Fibroblast of upper back skin (primary cell): ENCODE measurements around the gene PUSL1.
A peak's percentile ranks its signal among the peaks of the same experiment; 100 is the strongest.

Experiments
- DNase-seq: peaks from one replicate; pipeline ENCODE4 v3.0.0-alpha.2; 2013

PUSL1 gene

GRCh38 chr1:1296070-1297061, 12.0 kb upstream of the PUSL1 start:
- DNase-seq, result no peak

GRCh38 chr1:1297802-1298424, 10.5 kb upstream of the PUSL1 start:
- DNase-seq, result no peak

DNA sequence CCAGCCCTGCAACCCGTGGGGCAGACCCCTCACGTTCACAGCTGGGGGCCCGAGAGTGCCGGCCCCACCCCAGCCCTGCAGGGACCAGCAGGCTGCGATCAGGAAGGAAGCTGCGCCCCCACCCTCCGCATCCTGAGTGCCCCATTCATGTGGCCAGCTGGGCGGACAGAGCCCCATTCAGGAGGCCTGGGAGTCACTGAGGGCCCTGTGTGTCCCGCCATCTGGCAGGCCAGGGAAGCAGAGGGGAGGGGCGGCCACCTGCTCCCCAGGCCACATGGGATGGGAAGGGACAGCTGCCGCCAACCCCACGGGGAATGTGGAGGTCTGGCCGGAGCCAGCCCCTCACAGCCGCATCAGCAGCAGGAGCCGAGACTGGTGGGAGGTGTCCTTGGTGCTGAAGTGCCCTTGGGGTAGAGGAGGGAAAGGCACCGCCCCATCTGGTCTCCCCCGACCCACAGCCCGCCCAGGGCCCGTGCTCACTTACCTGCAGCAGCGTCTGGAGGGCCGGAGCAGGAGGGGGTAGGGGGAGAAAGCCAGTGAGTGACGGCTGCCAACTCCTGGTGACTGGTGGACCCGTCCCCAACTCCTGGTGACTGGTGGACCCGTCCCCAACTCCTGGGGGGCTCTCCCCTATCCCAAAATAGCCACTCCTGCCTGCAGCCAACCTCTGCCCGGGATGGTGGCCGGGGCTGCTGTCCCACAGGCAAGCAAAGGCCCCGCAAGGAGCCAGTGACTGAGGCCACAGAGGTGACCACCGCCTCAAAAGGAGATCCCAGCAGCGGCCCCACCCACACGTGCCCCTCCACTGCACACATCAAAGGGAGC, 9.3 kb upstream of the PUSL1 start:
- DNase-seq, result no peak

DNA sequence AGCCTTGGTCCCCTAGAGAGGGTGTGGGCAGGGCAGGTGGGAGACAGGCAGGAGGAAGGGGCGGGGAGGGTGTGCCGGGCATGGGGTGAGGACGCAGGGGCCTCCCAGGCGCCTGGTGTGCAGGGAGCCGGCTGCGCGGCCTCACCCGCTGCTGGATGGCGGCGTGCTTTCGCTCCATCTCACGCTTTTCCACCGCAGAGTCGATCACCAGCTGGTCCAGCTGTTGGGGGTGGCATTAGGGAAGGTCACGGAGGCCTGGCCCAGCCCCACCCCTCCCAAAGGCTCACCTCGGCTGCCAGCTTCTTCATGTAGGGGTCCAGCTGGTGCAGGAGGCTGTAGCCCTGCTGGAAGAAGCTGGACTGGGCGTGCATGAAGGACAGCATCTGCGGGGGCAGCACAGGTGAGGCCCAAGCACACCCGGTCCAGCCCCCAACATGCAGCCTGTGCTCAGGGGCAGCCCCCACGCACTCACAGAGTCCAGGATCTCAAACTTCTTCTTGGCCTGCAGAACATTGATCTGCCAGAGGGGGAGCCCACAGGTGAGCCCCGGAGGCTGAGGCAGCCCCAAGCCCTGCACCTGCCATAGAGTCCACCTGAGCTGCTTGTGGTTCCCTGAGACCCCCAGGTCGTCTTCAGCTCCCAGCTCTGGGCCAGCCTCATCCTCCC, 8.6 kb upstream of the PUSL1 start:
- no peak for DNase-seq

DNA sequence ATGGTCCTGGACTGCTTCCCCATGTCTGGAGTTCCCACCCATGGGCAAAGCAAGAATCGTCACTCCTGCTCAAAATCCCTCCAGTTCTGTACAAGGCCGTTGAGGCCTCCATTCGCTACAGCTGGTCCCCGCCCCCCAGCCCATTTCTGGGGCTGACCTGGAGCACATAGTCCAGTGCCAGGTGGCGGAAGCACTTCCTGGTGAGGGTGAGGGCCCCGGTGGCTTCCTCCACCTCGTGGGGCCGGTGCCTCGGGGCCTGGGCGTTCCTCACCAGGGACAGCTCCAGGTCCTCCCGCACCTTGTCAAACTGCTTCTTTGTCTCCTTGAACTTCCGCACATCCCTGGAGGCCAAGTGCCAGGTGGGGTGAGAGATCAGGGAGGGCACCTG, 8.1 kb upstream of the PUSL1 start:
- DNase-seq, result no peak

- no peak for DNase-seq
Observed at GRCh38 chr1:1302006-1302430, 6.4 kb upstream of the PUSL1 start.

GRCh38 chr1:1302951-1303509, 5.4 kb upstream of the PUSL1 start:
- no peak for DNase-seq

GRCh38 chr1:1303736-1304135, 4.7 kb upstream of the PUSL1 start:
- no peak for DNase-seq

GRCh38 chr1:1304331-1305299, 3.8 kb upstream of the PUSL1 start:
- peak; percentile 82 for DNase-seq

GRCh38 chr1:1305300-1306069, 2.9 kb upstream of the PUSL1 start:
- DNase-seq, result peak; percentile 78

DNA sequence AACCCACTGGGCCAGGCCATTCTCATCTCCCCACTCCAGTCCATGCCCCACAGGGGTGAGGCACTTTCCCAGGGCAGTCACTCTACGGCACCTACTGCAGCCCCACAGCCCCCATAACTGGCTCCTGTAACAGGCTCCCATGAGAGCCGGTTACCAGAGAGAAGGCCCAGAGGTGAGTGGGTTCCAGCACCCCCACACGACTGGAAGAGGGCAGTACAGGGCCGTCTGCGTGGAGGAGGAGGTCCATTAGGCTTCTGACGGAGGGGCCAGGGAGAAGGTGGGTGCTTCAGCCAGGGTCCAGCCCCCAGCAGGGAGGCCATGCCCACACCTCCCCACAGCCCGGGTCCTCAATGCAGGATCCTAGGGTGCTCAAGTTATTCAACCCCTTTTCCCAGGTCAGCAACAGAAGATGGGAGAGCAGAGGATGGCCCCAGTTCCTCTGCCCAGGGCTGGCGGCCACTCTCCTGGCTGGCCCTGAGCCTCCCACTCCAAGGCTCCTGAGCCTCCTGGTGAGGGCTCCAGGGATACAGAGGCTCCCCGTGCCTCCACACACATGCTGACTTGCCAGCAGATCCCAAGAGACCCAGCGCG, 2.2 kb upstream of the PUSL1 start:
- DNase-seq, result peak; percentile 25

DNA sequence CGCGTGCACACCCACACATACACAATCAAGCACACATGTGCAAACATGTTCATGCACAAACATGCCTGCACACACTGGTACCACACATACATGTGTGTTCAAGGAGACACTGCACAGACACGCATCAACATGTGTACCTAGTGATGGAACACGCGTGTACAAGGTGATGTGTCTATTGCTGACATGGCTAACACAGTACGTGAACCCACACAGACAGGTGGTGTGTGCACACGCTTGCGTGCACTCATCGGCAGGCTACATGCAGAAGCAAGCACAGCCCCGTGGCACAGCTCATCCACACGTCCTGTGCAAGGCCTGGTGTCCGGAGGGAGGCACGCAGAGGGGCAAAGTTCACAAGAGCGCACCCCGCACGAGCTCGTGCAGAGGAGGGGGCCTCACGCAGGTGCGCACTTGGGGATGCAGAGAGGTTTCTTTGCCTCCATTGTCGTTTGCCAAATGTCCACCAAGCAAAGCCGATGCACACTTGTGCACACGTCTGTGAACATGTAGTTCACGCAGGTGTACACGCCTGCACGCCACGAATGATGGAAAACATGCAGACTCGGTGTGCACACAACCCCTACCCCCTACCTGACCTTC, 1.6 kb upstream of the PUSL1 start:
- no peak for DNase-seq

DNA sequence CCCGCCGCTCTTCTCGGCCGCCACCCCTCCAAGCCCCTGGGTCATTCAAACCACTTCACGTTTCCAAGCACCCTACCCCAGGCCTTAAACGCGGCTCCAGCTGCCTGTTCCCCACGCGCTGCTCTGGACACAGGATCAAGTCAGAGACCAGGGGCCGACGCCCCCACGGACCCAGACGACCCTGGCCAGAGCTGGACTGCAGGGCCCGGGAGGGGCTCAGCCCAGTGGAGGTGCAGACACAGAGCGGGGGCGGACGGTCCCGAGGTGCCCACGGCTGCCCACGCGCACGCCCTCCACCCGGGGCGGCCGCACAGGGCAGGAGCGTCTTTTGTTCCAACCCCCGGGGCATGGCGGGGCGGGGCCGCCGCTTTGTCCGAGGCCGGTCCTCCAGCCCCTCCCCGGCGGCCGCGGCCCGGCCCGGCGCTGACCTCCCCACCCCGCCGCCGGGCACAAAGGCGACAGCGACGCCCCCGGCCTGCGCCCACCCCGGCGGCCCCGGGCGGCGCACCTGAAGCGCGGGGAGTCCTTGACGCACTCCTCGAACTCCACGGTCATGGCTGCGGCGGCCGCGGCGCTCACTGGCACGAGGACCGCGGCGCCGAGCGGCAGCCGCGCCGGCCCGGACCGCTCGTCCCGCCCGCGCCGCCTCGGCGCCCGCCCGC, 1.0 kb upstream of the PUSL1 start:
- no peak for DNase-seq

GRCh38 chr1:1308756-1309250, 406 bp downstream of the PUSL1 start:
- no peak for DNase-seq

- no peak for DNase-seq
Observed at GRCh38 chr1:1309251-1310108, 1.1 kb downstream of the PUSL1 start.

GRCh38 chr1:1310109-1310385, 1.6 kb downstream of the PUSL1 start:
- no peak for DNase-seq

- no peak for DNase-seq
Observed at GRCh38 chr1:1310476-1311053, 2.2 kb downstream of the PUSL1 start.
